HG02588 (cell line): Measurements from ENCODE around the gene MTURN.

Source experiments
- ATAC-seq: cut with Tn5 transposase; IDR thresholded peaks from one replicate; pipeline ENCODE4 v1.9.1; 2021; ENCODE audit warnings: mild to moderate bottlenecking, moderate library complexity; ENCODE audit not compliant: unreplicated experiment

MTURN gene

GRCh38 chr7:30201921-30202320 is 67.1 kb downstream of the MTURN start:
- no peak for ATAC-seq

GRCh38 chr7:30202671-30203070 is 67.9 kb downstream of the MTURN start:
- no peak for ATAC-seq

- ATAC-seq, result no peak
Observed at GRCh38 chr7:30206491-30206890, 71.7 kb downstream of the MTURN start.

GRCh38 chr7:30206942-30207341 is 72.2 kb downstream of the MTURN start:
- no peak for ATAC-seq

GRCh38 chr7:30207376-30207775 is 72.6 kb downstream of the MTURN start:
- no peak for ATAC-seq

- ATAC-seq, result no peak
Observed at GRCh38 chr7:30209951-30210350, 75.2 kb downstream of the MTURN start.
